Mesenchymal stem cell (in vitro differentiated cells and primary cell): Measurements from ENCODE around the gene HAS3.

ENCODE experiments used
- DNase-seq: peaks from one replicate; pipeline ENCODE4 v3.0.0-alpha.2; 2013
- H2AFZ ChIP-seq: one replicate; pipeline ENCODE4 v1.6.1; 2013; ENCODE audit warnings: low read depth, mild to moderate bottlenecking, control low read depth, inconsistent platforms, low read length, moderate library complexity
- H2AK5ac ChIP-seq: 2 replicates; pipeline ENCODE4 v1.6.1; 2013; ENCODE audit warnings: low read length, moderate library complexity, mild to moderate bottlenecking, inconsistent platforms; ENCODE audit not compliant: severe bottlenecking
- H2BK120ac ChIP-seq: one replicate; pipeline ENCODE4 v1.6.1; 2013; ENCODE audit warnings: low read depth, mild to moderate bottlenecking, inconsistent platforms, low read length, moderate library complexity
- H2BK12ac ChIP-seq, 2 experiments: one replicate each; pipeline ENCODE4 v1.6.1; 2013; ENCODE audit warnings: inconsistent platforms in 2 of 2, low read length in 2 of 2, mild to moderate bottlenecking in 2 of 2, moderate library complexity in 2 of 2, control low read depth in 1 of 2
- H2BK15ac ChIP-seq: one replicate; pipeline ENCODE4 v1.6.1; 2013; ENCODE audit warnings: mild to moderate bottlenecking, low read depth, inconsistent platforms; ENCODE audit not compliant: poor library complexity, severe bottlenecking
- H2BK5ac ChIP-seq: 2 replicates; pipeline ENCODE4 v1.6.1; 2013; ENCODE audit warnings: low read depth, mild to moderate bottlenecking, low read length, control low read depth, inconsistent platforms; ENCODE audit not compliant: poor library complexity, severe bottlenecking
- H3K14ac ChIP-seq, 2 experiments: one replicate each; pipeline ENCODE4 v1.6.1; 2013; ENCODE audit warnings: inconsistent platforms in 2 of 2, low read length in 2 of 2, control low read depth in 1 of 2, mild to moderate bottlenecking in 1 of 2, moderate library complexity in 1 of 2
- H3K18ac ChIP-seq, 2 experiments: one replicate each; pipeline ENCODE4 v1.6.1; 2013; ENCODE audit warnings: inconsistent platforms in 2 of 2, low read length in 2 of 2, control low read depth in 1 of 2, low read depth in 1 of 2, mild to moderate bottlenecking in 1 of 2
- H3K23ac ChIP-seq, 2 experiments: one replicate each; pipeline ENCODE4 v1.6.1; 2013; ENCODE audit warnings: inconsistent platforms in 2 of 2, low read length in 2 of 2, mild to moderate bottlenecking in 2 of 2, moderate library complexity in 2 of 2, control low read depth in 1 of 2
- H3K27ac ChIP-seq: 2 replicates; pipeline ENCODE4 v1.5.1; 2013; ENCODE audit warnings: mild to moderate bottlenecking, moderate library complexity, low read length, control low read depth, inconsistent platforms; ENCODE audit not compliant: poor library complexity, severe bottlenecking
- H3K27me3 ChIP-seq, 2 experiments: 2 replicates each; pipeline versions ENCODE4 v1.6.1 to v1.7.0; 2013; ENCODE audit warnings: low read length in 2 of 2, mild to moderate bottlenecking in 2 of 2, moderate library complexity in 2 of 2, control low read depth in 1 of 2, inconsistent platforms in 1 of 2; ENCODE audit not compliant: control insufficient read depth in 1 of 2, insufficient read depth in 1 of 2
- H3K36me3 ChIP-seq, 2 experiments: 2 replicates each; pipeline versions ENCODE4 v1.6.1 to v1.7.0; 2013; ENCODE audit warnings: low read length in 2 of 2, control low read depth in 1 of 2, inconsistent platforms in 1 of 2, low read depth in 1 of 2, mild to moderate bottlenecking in 1 of 2; ENCODE audit not compliant: insufficient read depth in 2 of 2, control insufficient read depth in 1 of 2
- H3K4ac ChIP-seq, 2 experiments: one replicate each; pipeline ENCODE4 v1.6.1; 2013; ENCODE audit warnings: inconsistent platforms in 2 of 2, low read length in 2 of 2, mild to moderate bottlenecking in 2 of 2, moderate library complexity in 2 of 2, control low read depth in 1 of 2, low read depth in 1 of 2
- H3K4me1 ChIP-seq: 2 replicates; pipeline ENCODE4 v1.6.1; 2013; ENCODE audit warnings: low read depth, low read length, control low read depth; ENCODE audit not compliant: control insufficient read depth, insufficient read depth
- H3K4me2 ChIP-seq: 2 replicates; pipeline ENCODE4 v1.6.1; 2013; ENCODE audit warnings: low read length, mild to moderate bottlenecking, inconsistent platforms; ENCODE audit not compliant: poor library complexity, severe bottlenecking
- H3K4me3 ChIP-seq, 2 experiments: 2 replicates each; pipeline versions ENCODE4 v1.5.1 to v1.7.0; 2013; ENCODE audit warnings: low read length in 2 of 2, mild to moderate bottlenecking in 2 of 2, control low read depth in 1 of 2, low read depth in 1 of 2; ENCODE audit not compliant: insufficient read depth in 1 of 2
- H3K79me1 ChIP-seq: replicated peaks from 2 replicates; pipeline ENCODE4 v1.6.1; 2013; ENCODE audit warnings: mild to moderate bottlenecking, control low read depth, low read length, inconsistent platforms; ENCODE audit not compliant: poor library complexity, severe bottlenecking
- H3K9ac ChIP-seq: 2 replicates; pipeline ENCODE4 v1.7.0; 2013; ENCODE audit warnings: mild to moderate bottlenecking, low read length, moderate library complexity
- H3K9me3 ChIP-seq: 2 replicates; pipeline ENCODE4 v1.7.0; 2013; ENCODE audit warnings: mild to moderate bottlenecking, low read length; ENCODE audit not compliant: control insufficient read depth
- H4K8ac ChIP-seq: one replicate; pipeline ENCODE4 v1.6.1; 2013; ENCODE audit warnings: inconsistent platforms, mild to moderate bottlenecking, low read length, moderate library complexity
- H4K91ac ChIP-seq: one replicate; pipeline ENCODE4 v1.6.1; 2013; ENCODE audit warnings: mild to moderate bottlenecking, low read length, inconsistent platforms
- WGBS: methylation state at CpG from one replicate; pipeline ENCODE4 v1.1.7; 2013; ENCODE audit warnings: mixed read lengths; 5-methylcytosine and 5-hydroxymethylcytosine counted together

The HAS3 gene

GRCh38 chr16:69089091-69089910 lies 16.2 kb upstream of the HAS3 start:
- H2BK12ac ChIP-seq = no peak overlapping the region
- H3K27me3 ChIP-seq = no peaks in the 10 kb centered on the region
- H3K18ac ChIP-seq = no peak overlapping the region
- H4K8ac ChIP-seq = no peak overlapping the region
- H3K9me3 ChIP-seq = no peaks in the 10 kb centered on the region
- no peak overlapping the region for H3K23ac ChIP-seq
- 80% methylated on average over 16 of the region's 16 CpGs for WGBS
- H3K36me3 ChIP-seq = peaks cover 7 to 9% of the 10 kb centered on the region in 2 experiments
- peaks cover 12% of the 10 kb centered on the region for H3K4me1 ChIP-seq
- H3K4ac ChIP-seq = no peak overlapping the region
- H2BK5ac ChIP-seq = no peak overlapping the region
- H4K91ac ChIP-seq = no peak overlapping the region
- H2AFZ ChIP-seq = no peak overlapping the region
- no peak overlapping the region for H3K14ac ChIP-seq
- H2BK120ac ChIP-seq = no peak overlapping the region
- no peak overlapping the region for H3K9ac ChIP-seq
- H2AK5ac ChIP-seq = no peak overlapping the region
- H2BK15ac ChIP-seq = no peak overlapping the region
- DNase-seq = no peak
- H3K79me1 ChIP-seq = no peaks in the 10 kb centered on the region
- H3K4me3 ChIP-seq = no peak overlapping the region
- no peak overlapping the region for H3K27ac ChIP-seq
- H3K4me2 ChIP-seq = no peak overlapping the region

GRCh38 chr16:69093974-69094373 lies 11.5 kb upstream of the HAS3 start:
- Histone ChIP-seq H3K4me2 (no peak overlapping the region), H2BK120ac (no peak overlapping the region), H3K36me3 (peaks cover 0 to 6% of the 10 kb centered on the region in 2 experiments), H3K79me1 (no peaks in the 10 kb centered on the region), H2BK12ac (no peak overlapping the region), H2AK5ac (no peak overlapping the region), H3K9ac (no peak overlapping the region), H3K18ac (no peak overlapping the region), H4K8ac (no peak overlapping the region), H3K27ac (no peak overlapping the region), H3K4me3 (no peak overlapping the region), H3K14ac (no peak overlapping the region), H2AFZ (no peak overlapping the region), H2BK15ac (no peak overlapping the region), H3K4me1 (peaks cover 9% of the 10 kb centered on the region), H3K23ac (no peak overlapping the region), H3K27me3 (no peaks in the 10 kb centered on the region), H3K9me3 (no peaks in the 10 kb centered on the region), H2BK5ac (no peak overlapping the region), H4K91ac (no peak overlapping the region), H3K4ac (no peak overlapping the region)
- WGBS = 52% methylated on average over 3 of the region's 3 CpGs
- DNase-seq = no peak

DNA sequence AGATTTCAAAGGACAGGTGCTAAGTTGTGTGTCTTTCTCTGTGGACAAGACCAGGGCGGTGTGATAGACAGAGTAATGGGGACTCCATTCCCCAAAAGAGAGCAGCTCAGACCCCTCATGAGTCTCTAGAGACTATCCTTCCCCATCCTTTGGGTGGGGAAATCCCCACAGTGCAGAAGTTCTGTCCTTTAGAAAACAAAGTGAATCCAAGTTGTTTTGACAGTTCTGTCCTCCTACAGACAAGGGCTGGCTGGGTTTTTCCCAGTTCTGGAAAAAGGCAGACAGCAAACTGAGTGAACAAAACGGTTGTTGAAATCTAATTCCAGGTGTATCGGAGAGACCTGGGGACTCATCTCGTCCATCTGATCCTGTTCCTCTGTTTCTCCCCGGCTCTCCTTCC lies 11.0 kb upstream of the HAS3 start:
- H2BK12ac ChIP-seq = no peak overlapping the region
- no peak overlapping the region for H4K8ac ChIP-seq
- no peaks in the 10 kb centered on the region for H3K27me3 ChIP-seq
- H3K79me1 ChIP-seq = no peaks in the 10 kb centered on the region
- H2BK15ac ChIP-seq = no peak overlapping the region
- no peak overlapping the region for H2BK120ac ChIP-seq
- H3K9me3 ChIP-seq = no peaks in the 10 kb centered on the region
- no peak overlapping the region for H3K18ac ChIP-seq
- H4K91ac ChIP-seq = no peak overlapping the region
- DNase-seq = no peak
- no peak overlapping the region for H2AK5ac ChIP-seq
- no peak overlapping the region for H3K4me3 ChIP-seq
- H3K4me1 ChIP-seq = peaks cover 3% of the 10 kb centered on the region
- no peak overlapping the region for H3K4ac ChIP-seq
- no peak overlapping the region for H2BK5ac ChIP-seq
- H2AFZ ChIP-seq = no peak overlapping the region
- no peak overlapping the region for H3K23ac ChIP-seq
- H3K9ac ChIP-seq = no peak overlapping the region
- 82% methylated on average over 5 of the region's 5 CpGs for WGBS
- no peak overlapping the region for H3K4me2 ChIP-seq
- peaks cover 0 to 3% of the 10 kb centered on the region in 2 experiments for H3K36me3 ChIP-seq
- H3K14ac ChIP-seq = no peak overlapping the region
- no peak overlapping the region for H3K27ac ChIP-seq

GRCh38 chr16:69095193-69095592 lies 10.3 kb upstream of the HAS3 start:
- no peak overlapping the region for H2BK120ac ChIP-seq
- H3K9me3 ChIP-seq = no peaks in the 10 kb centered on the region
- 96% methylated on average over 6 of the region's 6 CpGs for WGBS
- no peak overlapping the region for H3K4me2 ChIP-seq
- no peak overlapping the region for H3K4ac ChIP-seq
- H3K9ac ChIP-seq = no peak overlapping the region
- no peak overlapping the region for H2BK15ac ChIP-seq
- H4K8ac ChIP-seq = no peak overlapping the region
- H2BK12ac ChIP-seq = no peak overlapping the region
- H3K79me1 ChIP-seq = no peaks in the 10 kb centered on the region
- H4K91ac ChIP-seq = no peak overlapping the region
- H3K18ac ChIP-seq = no peak overlapping the region
- no peak overlapping the region for H2AFZ ChIP-seq
- no peak overlapping the region for H2AK5ac ChIP-seq
- H3K36me3 ChIP-seq = peaks cover 0 to under 1% of the 10 kb centered on the region in 2 experiments
- no peak overlapping the region for H3K4me3 ChIP-seq
- H3K27me3 ChIP-seq = no peaks in the 10 kb centered on the region
- no peak for DNase-seq
- no peak overlapping the region for H3K27ac ChIP-seq
- no peak overlapping the region for H3K23ac ChIP-seq
- no peak overlapping the region for H2BK5ac ChIP-seq
- H3K14ac ChIP-seq = no peak overlapping the region
- peaks cover 4% of the 10 kb centered on the region for H3K4me1 ChIP-seq
